Activated CD4-positive, alpha-beta T cell treated with anti-CD3 and anti-CD28 coated beads, Interleukin-2, amount 10 ng/mL, durations not matched to agents 24 days and 14 days (primary cell): ENCODE data around the gene TRIM44. TPM values are rescaled to one million over a fixed set of nuclear protein-coding genes. Genes with fewer than 3 reads are reported as not detected.

Experiments
- DNase-seq: peaks from one replicate; pipeline ENCODE4 v3.0.0; 2022
- H3K27ac Mint-ChIP-seq: one replicate; pipeline ENCODE4 v1.8.0; 2022; ENCODE audit warnings: mild to moderate bottlenecking, mixed read lengths
- H3K27me3 Mint-ChIP-seq: one replicate; pipeline ENCODE4 v1.8.0; 2022; ENCODE audit warnings: mixed read lengths
- H3K36me3 Mint-ChIP-seq: one replicate; pipeline ENCODE4 v1.8.0; 2022; ENCODE audit warnings: low read depth, mild to moderate bottlenecking, mixed read lengths
- H3K4me1 Mint-ChIP-seq: one replicate; pipeline ENCODE4 v1.8.0; 2021; ENCODE audit warnings: mixed read lengths
- H3K4me3 Mint-ChIP-seq: one replicate; pipeline ENCODE4 v1.8.0; 2022; ENCODE audit warnings: mild to moderate bottlenecking, moderate library complexity, mixed read lengths
- H3K9me3 Mint-ChIP-seq: one replicate; pipeline ENCODE4 v1.8.0; 2021; ENCODE audit warnings: mixed read lengths
- intact Hi-C: fragments of 100-400 bp; cut with micrococcal nuclease; formaldehyde crosslinking; loops from one replicate; pipeline ENCODE4 v1.15.1; 2023
- total RNA-seq: library from RNA; stranded (reverse); gene quantifications from 2 replicates; pipeline ENCODE4 v1.2.3, GENCODE V29; 2022

The TRIM44 gene
- total RNA-seq, 1 donor from 2014 or later = 27.8 TPM

DNA sequence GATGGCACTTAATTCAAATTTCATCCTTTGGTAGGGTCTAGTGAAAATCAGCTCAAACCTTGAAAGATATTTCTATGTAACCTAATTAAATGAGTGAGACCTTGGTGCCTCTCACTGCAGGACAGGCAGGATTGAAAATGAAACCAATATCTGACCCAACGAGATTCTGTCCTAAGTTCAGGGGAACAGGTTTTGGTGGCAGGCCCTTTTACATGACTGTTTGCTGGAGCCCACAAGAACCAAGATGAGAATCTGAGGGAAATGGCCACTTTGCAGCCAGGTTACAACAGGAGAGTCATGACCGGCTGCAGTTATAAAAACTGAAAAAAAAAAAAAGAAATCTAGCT is 130.2 kb downstream of the TRIM44 start:
- Mint-ChIP-seq H3K9me3 (no peaks in the 10 kb centered on the region), H3K4me1 (peaks cover 2% of the 10 kb centered on the region), H3K4me3 (no peak overlapping the region), H3K36me3 (no peaks in the 10 kb centered on the region), H3K27me3 (no peaks in the 10 kb centered on the region), H3K27ac (no peak overlapping the region)
- intact Hi-C loops = no loop called here
- DNase-seq = no peak

DNA sequence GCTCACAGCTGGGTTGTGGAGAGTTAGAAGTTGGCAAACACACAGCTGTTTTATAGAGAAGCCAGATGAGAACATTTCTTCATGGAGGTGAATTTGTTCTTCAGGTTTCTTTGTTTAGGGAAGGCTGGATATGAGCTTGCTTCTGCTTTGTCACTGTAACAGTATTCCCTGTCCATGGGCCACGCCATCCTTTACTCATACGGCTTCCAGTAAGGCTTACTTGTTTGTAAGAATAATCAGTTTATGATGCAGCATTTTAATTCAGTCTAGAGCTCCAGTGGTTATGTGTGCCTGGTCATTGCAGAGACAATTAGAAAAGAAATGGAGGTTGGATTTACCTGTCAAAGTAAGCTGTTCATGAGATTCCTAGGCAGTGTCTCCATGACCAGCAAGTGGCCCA is 131.8 kb downstream of the TRIM44 start:
- intact Hi-C loops = no loop called here
- Mint-ChIP-seq H3K27me3 (no peaks in the 10 kb centered on the region), H3K36me3 (no peaks in the 10 kb centered on the region), H3K27ac (no peak overlapping the region), H3K9me3 (no peaks in the 10 kb centered on the region), H3K4me1 (peaks cover 2% of the 10 kb centered on the region), H3K4me3 (no peak overlapping the region)
- DNase-seq = no peak

DNA sequence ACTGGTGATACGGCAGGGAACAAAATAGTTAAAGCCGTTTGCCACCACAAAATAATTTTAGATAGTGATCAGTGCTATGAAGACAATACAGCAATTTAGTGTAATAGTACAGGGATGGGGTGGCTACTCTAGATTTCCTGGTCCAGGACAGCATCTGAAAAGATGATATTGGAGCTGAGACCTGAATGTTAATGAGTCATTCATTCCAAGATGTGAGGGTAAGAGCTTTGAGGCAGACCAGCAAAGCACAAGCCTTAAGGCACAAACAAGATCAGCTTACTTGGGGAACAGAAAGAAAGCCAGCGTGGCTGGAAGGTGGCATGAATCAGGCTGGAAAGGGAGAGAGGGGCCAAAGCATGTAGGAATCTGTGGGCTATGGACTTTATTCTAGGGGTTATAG is 132.3 kb downstream of the TRIM44 start:
- Mint-ChIP-seq H3K4me3 (no peak overlapping the region), H3K4me1 (peaks cover 2% of the 10 kb centered on the region), H3K27me3 (no peaks in the 10 kb centered on the region), H3K9me3 (no peaks in the 10 kb centered on the region), H3K27ac (no peak overlapping the region), H3K36me3 (no peaks in the 10 kb centered on the region)
- DNase-seq = no peak
- intact Hi-C loops = no loop called here

DNA sequence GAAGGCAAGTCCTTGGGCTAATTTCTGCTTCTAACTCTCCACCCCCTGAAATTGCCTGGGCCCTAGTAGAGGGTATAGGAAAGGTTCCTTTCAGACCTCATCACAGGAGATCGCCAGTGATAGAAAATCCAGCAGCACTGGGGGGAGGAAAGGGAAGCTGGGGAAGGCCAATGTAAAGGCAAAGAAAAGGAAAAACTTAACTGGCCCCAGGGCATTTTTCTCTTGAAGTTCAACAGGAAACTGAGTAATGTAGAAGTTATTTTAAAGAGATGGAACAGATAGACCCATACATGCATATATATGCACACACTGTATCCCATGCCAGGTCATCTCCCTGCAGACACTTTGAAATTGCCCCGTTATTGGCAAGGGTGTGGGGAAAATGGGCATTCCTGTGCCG is 134.0 kb downstream of the TRIM44 start:
- Mint-ChIP-seq H3K36me3 (peaks cover 2% of the 10 kb centered on the region), H3K9me3 (no peaks in the 10 kb centered on the region), H3K4me3 (no peak overlapping the region), H3K27ac (no peak overlapping the region), H3K27me3 (no peaks in the 10 kb centered on the region), H3K4me1 (peaks cover 7% of the 10 kb centered on the region)
- intact Hi-C loops = no loop called here
- DNase-seq = no peak

DNA sequence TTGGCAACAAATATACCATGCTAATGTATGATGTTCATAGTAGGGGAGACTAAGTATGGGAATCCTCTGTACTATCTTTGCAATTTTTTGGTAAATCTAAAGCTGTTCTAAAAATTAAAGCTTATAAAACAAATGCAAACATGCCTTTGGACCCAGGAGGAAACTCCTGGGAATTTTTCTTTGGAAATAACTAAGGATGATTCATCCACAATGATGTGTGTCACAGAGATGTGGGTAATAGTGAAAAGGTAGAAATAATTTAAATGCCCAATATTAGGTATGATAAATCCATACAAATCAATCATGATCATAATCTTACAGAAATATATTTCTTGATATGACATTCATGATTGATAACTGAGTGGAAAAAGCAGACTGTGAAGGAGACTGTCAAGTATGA is 135.8 kb downstream of the TRIM44 start:
- no peak overlapping the region for H3K27ac Mint-ChIP-seq
- no peak overlapping the region for H3K4me3 Mint-ChIP-seq
- peaks cover 2% of the 10 kb centered on the region for H3K36me3 Mint-ChIP-seq
- no peaks in the 10 kb centered on the region for H3K9me3 Mint-ChIP-seq
- peaks cover 8% of the 10 kb centered on the region for H3K4me1 Mint-ChIP-seq
- DNase-seq = no peak
- no peaks in the 10 kb centered on the region for H3K27me3 Mint-ChIP-seq
- intact Hi-C loops = no loop called here

DNA sequence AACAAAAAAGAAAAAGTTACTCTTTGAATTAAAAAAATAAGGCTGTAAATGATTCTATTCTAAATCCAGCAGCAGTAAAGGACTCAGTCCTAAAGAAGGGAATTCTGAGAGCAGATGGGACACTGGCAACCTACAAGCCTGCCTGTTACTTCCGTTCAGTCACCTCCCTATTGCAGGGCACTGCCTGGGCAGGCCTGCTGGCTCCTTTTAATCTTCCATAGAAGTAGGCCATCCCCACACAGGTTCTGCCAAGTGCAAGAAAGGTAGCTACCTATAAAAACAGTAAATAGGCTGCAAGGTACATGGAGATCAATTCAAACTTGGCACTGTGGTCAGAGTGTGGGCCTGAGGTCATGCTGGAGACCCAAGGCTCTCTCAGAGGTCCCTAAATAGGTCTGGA is 136.4 kb downstream of the TRIM44 start:
- Mint-ChIP-seq H3K27ac (no peak overlapping the region), H3K9me3 (no peaks in the 10 kb centered on the region), H3K27me3 (no peaks in the 10 kb centered on the region), H3K36me3 (peaks cover 2% of the 10 kb centered on the region), H3K4me1 (peaks cover 8% of the 10 kb centered on the region), H3K4me3 (no peak overlapping the region)
- DNase-seq = no peak
- intact Hi-C loops = no loop called here

DNA sequence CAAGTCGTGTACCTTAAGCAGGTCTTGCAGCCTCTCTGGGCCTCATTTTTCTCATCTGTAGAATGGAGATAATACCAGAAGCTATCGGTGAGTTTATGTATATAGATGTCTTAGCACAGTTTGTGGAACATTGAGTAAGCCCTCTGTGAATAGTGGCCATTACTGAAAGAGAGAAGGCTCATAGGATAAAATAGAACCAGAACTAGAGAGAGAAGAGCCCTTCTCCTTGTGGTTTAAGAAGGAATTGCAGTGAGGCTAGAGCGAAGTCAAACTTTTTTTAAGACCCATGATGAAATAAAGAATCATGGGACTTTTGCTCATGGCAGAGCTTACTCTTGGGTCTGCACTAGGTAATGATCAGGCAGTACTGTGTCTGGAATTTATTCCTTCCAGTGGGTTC is 137.1 kb downstream of the TRIM44 start:
- intact Hi-C loops = no loop called here
- Mint-ChIP-seq H3K27ac (no peak overlapping the region), H3K27me3 (no peaks in the 10 kb centered on the region), H3K36me3 (peaks cover 2% of the 10 kb centered on the region), H3K9me3 (no peaks in the 10 kb centered on the region), H3K4me3 (no peak overlapping the region), H3K4me1 (peaks cover 8% of the 10 kb centered on the region)
- no peak for DNase-seq

DNA sequence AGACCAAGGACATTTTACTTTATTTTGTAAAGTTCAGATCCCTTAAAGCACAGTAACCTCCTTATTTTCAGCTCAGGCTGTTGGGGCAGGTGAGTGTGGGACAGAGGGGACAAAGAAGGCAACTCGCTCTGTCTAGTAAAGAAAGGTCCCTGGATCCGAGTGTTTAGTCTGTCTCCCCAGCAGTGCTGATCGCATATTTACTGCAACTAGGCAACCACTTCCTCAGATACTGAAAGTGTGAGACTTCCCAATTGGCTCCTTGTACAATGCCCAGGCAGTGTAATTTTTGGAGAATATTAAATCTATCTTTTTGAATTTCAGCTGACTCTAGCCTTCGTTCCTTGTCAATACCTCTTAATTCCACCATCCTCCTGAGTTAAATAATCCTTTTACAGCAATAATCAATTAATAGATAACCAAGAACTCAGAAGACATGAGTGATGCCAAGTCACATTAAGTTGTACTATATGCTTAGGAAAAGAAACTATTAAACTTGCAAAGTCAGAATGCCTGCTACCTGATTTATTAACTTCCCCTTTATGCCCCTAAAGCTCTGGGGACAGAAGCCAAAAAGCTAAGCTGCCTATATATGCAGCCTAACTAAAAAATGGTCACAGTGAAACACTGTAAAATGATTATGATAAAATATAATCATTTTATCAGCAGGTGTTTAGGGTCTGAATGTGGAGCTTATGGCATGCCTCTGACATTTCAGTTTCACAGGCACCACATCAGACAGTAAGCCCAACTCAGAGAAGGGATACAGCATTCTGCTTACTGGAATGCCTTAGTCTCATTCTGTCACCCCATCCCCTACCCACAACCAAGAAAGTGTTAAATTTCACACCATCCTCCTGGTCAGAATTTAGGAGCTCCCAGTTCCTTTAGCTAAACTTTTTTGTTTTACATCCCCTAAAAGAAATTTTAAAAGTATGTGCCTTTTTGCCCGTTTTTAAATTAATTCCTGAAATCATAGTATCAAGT is 138.7 kb downstream of the TRIM44 start:
- no peak overlapping the region for H3K4me3 Mint-ChIP-seq

DNA sequence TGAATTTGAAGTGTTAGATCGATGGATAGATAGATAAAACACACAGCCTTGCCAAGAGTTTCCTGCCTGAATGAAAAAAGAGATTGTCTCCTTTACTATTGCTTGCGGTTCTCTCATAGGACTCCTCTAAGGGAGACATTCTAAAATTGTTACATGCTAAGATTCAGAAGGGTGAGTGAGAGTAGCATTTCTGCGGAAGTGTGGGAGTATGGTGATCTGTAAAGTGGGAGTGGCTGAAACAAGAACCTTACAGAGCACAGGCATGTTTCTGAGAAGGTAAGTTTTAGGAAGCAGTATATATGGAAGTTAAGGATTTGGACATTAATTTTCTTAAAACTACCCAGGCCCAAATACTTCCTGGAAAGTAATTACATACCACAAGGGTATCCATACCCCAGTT is 139.6 kb downstream of the TRIM44 start:
- no peak overlapping the region for H3K27ac Mint-ChIP-seq
- H3K4me1 Mint-ChIP-seq = peaks cover 6% of the 10 kb centered on the region
- peaks cover 2% of the 10 kb centered on the region for H3K36me3 Mint-ChIP-seq
- H3K4me3 Mint-ChIP-seq = no peak overlapping the region
- no peaks in the 10 kb centered on the region for H3K27me3 Mint-ChIP-seq
- intact Hi-C loops = no loop called here
- H3K9me3 Mint-ChIP-seq = no peaks in the 10 kb centered on the region
- no peak for DNase-seq

More for the DNA sequence above, 138.7 kb downstream of the TRIM44 start:
- Mint-ChIP-seq H3K27me3 (no peaks in the 10 kb centered on the region), H3K9me3 (no peaks in the 10 kb centered on the region), H3K4me1 (peaks cover 6% of the 10 kb centered on the region), H3K36me3 (peaks cover 2% of the 10 kb centered on the region), H3K27ac (no peak overlapping the region)
- intact Hi-C loops = no loop called here
- DNase-seq = no peak

DNA sequence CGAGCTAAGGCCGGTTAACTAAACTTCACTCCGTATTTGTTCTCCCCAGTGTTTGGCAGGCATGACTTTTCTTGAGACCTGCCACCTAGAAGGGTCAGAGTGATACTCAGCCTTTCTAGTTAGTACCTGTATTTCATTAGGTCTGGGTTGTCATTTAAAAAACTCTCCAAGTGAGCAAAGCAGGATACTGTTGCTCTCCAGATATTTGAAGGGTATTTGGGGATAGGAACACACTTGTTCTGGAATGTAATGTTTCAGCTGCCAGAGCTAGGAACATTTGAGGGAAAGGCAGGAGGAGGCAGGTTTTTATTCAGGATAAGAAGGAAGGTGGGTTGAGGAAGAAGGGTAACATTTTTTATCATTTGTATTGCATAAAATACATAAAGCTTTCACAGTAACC is 140.1 kb downstream of the TRIM44 start:
- H3K27me3 Mint-ChIP-seq = no peaks in the 10 kb centered on the region

DNA sequence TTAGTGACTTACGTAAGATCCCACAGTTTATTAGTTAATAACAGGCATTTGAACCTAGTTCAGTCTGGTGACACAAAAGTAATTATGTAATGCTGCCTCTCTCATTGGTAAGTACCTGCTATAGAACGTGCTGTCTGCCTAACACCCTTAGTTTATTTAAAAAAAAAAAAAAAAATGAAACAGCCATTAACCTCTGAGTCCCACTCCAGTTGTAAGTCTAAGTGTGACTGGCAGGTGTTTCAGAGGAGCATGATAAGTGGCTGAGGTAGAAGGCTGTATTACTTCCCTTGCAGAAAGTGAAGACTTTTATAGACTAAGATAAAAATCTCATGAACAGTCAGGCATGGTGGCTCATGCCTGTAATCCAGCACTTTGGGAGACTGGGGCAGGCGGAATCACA is 140.5 kb downstream of the TRIM44 start:
- Mint-ChIP-seq H3K4me1 (peaks cover 6% of the 10 kb centered on the region), H3K27ac (no peak overlapping the region), H3K9me3 (no peaks in the 10 kb centered on the region), H3K27me3 (no peaks in the 10 kb centered on the region), H3K36me3 (peaks cover 2% of the 10 kb centered on the region), H3K4me3 (no peak overlapping the region)
- intact Hi-C loops = no loop called here
- no peak for DNase-seq

More for the DNA sequence above, 140.1 kb downstream of the TRIM44 start:
- Mint-ChIP-seq H3K4me3 (no peak overlapping the region), H3K9me3 (no peaks in the 10 kb centered on the region), H3K27ac (no peak overlapping the region), H3K36me3 (peaks cover 2% of the 10 kb centered on the region), H3K4me1 (peaks cover 6% of the 10 kb centered on the region)
- intact Hi-C loops = no loop called here
- no peak for DNase-seq

DNA sequence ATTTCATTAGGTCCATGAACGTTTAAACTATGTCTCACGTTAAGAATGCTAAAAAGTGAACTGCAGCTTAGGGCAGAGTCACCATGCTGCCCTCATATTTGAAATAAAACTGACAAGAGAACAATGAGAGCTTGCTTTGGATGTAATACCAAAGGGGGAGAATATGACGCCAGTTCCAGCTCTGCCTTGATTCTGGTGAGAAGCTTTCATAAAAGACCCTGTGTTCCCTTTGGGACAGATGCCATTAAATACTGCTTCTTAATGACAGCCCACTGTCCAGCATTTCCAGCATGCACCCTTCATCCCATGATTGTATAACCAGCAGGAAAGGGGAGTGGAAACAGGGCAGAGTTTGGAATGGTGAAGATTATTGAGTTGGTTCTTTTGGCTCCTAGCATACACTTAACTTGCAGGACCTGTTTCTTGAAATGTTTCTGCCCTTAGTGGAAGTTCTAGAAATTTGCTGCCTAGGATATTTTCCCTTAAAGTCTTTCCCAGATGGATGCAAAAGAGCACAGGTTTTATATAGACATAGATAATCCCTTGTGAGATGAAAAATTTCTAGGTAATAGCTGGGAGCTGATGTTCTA is 142.0 kb downstream of the TRIM44 start:
- H3K27ac Mint-ChIP-seq = no peak overlapping the region
- peaks cover 4% of the 10 kb centered on the region for H3K36me3 Mint-ChIP-seq
- H3K4me1 Mint-ChIP-seq = peaks cover 6% of the 10 kb centered on the region
- intact Hi-C loops = no loop called here
- no peaks in the 10 kb centered on the region for H3K9me3 Mint-ChIP-seq
- no peaks in the 10 kb centered on the region for H3K27me3 Mint-ChIP-seq
- DNase-seq = no peak
- no peak overlapping the region for H3K4me3 Mint-ChIP-seq

DNA sequence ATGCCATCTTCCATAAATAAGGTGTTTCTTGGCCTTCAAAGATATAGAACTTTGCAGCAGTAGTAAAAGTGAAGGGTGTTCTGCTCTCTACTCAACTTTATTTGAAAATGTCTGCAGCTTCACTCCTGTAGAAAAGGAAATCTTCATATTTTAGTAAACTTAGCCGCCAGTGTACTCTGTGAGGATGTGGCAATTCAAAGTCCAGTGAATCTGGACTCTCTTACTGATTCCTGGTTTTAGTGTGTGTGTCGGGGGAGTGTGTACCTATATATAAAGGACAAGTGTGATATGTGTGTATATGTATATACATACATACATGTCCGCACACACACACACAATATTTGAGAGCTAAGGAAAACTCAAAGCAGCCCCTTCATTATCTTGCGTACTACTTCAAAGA is 147.0 kb downstream of the TRIM44 start:
- Mint-ChIP-seq H3K4me3 (no peak overlapping the region), H3K9me3 (no peaks in the 10 kb centered on the region), H3K27ac (no peak overlapping the region), H3K36me3 (peaks cover 2% of the 10 kb centered on the region), H3K4me1 (no peaks in the 10 kb centered on the region), H3K27me3 (no peaks in the 10 kb centered on the region)
- intact Hi-C loops = no loop called here
- no peak for DNase-seq

DNA sequence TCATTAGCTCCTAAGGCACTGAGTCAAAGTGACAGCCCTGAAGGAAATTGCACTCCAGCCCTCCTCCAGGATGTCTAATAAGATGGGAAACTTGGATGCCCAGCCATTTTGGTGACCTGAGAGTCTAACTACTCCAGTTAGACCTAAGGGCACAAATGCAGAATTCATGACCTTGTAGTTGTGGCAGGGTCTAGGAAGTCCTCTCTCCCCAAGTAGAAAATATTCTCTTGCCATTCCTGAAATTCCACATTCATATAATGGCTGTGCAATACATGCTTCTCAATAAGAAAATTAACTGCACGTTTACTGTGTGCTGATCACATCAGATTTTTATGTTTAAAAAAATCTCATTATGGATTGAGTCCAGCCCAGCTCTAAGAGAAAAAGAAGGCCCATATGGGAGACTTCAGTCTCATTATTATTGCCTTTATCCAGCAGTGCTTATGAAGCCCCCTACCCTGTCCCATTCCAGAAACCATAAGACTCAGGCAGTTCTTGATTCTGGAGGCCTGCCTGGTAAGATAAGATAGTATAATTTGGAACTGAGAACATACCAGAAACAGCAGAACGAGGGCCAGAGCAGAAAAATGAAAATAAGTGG is 147.6 kb downstream of the TRIM44 start:
- Mint-ChIP-seq H3K4me1 (no peaks in the 10 kb centered on the region), H3K27me3 (no peaks in the 10 kb centered on the region), H3K4me3 (no peak overlapping the region), H3K9me3 (no peaks in the 10 kb centered on the region), H3K36me3 (peaks cover 2% of the 10 kb centered on the region), H3K27ac (no peak overlapping the region)
- DNase-seq = no peak
- intact Hi-C loops = no loop called here
